Cerebellar nuclear complex (tissue), 1 donor: Measurements from ENCODE around the gene CHST15.
"Not testable (repeated sequence)": the region's sequence is repeated elsewhere in the genome, so short reads cannot be mapped to it uniquely, and the experiment has no call there.

Source experiments
- DNase-seq, 2 experiments: peaks; one replicate each; lab custom pipeline; 2025; lab: John Stamatoyannopoulos, UW

Gene CHST15

DNA sequence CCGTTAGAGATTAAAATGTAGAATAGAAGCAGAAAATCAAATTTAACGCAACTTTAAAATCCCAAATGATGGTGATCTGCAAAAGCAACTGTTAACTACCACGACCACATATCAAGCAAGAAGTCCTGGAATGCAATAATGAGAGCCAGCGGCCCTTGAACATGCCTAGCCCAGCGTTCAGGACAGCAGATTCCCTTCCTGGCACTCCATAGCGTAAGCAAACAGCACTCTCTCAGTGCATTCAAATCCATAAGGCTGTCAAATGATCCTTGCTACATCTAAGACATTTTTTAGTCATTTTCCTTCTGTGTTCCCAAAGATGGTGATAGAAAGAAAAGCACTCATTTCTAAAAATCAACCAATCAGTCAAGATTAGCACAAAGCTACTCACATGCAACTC is 48.1 kb downstream of the CHST15 start:
- no peak for DNase-seq

GRCh38 chr10:124044143-124044862 is 49.1 kb downstream of the CHST15 start:
- DNase-seq = no peak

DNA sequence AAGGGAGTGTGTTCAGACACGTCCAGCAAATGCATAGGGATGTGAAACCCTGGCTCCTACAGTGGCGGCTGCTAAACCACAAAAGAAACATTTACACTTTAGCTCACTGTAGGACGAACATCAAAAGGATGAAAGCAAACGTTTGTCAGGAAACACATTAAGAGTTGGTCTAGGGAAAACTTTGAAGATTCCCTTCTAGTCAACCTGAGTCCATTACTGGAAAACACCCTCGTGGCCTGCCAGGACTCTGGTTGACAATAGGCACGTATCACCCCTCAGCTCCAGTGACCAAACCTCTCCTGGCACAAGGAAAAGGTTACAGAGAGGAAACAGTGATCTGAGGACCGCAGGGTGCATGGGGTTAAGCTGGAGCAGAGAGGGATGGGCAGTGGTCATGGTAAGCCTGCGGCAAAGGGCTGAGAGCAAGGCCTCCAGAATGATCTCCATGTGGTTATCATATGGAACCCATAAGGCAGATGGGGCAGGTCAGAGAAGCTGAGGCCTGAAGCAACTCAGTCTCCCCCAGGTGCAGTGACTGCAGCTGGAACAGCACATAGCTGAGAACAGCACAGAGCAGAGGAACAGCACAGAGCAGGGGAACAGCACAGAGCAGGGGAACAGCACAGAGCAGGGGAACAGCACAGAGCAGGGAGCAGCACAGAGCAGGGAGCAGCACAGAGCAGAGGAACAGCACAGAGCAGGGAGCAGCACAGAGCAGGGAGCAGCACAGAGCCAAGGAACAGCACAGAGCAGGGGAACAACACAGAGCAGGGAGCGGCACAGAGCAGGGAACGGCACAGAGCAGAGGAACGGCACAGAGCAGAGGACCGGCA is 49.9 kb downstream of the CHST15 start:
- DNase-seq = no peak

GRCh38 chr10:124042656-124043309 is 50.6 kb downstream of the CHST15 start:
- DNase-seq = no peak

DNA sequence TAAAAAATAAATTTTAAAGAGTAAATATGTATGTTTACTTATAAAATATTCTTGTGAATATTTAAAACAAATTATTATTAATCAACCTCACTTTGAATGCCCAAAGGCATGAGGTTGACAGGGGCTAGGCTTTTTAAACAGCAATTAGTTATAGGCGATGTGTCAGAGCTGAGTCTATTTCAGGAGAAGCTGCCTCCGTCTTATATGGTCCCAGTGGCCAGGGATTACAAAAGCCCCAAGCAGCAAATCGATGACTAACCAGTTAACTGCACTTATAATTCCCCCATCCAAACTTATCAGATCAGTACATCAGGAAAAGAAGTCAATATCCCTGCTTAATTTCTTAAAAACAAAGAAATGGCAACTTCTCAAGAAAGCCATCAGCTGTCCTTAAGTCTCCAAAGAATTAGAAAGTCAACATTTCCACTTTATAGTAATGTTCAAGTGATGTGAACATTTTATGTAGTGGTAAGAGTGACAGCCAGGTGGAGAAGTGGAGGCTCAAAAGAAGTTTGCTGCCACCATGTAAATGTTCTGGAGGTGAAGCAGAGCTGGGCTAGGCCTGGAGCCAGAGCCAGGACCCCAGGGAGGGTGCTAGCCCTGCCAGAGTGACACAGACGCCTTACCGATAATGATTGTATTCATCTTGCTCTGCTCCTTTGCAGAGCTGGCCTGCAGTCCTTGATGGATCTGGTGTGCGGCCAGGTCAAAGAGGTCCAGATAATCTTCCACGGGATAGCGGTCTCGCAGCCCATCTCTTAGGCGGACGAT is 51.5 kb downstream of the CHST15 start:
- DNase-seq = no peak

DNA sequence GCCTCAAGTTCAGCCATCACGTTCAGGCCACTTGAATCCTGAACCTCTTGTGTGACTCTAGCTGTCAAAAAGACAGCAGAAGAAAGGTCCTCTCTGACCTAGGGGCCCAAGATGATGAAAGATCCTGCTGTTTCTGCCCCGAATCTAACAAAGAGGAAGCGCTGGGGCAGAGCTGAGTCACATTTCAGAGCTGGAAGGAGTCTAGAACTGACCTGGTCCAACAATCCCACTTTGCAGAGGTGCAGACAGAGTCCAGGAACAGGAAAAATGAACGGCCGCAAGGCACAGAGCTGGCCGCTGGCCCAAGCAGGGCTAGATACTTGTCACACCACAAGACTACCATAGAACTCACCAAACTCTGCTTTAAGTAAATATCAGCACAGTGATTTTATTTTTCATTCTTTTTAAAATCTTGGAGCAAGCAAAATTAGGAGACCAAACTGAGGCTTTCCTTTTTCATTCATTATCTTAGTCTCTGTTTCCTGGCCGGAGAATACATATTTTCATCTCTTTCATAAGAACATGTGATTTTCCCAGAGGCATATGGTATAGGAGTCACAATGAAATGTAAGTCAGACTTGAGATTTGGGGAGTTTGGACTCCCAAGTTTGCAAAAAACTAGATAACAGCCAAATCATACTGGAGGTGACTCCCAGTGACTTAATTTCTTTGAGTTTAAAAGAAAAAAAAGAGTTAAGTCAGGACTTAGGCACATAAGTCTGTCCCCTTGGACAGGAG is 52.8 kb downstream of the CHST15 start:
- DNase-seq = no peak

GRCh38 chr10:124039483-124040013 is 53.9 kb downstream of the CHST15 start:
- no peak for DNase-seq

- DNase-seq = no peak
Observed at GRCh38 chr10:124037784-124038183, 55.6 kb downstream of the CHST15 start.

DNA sequence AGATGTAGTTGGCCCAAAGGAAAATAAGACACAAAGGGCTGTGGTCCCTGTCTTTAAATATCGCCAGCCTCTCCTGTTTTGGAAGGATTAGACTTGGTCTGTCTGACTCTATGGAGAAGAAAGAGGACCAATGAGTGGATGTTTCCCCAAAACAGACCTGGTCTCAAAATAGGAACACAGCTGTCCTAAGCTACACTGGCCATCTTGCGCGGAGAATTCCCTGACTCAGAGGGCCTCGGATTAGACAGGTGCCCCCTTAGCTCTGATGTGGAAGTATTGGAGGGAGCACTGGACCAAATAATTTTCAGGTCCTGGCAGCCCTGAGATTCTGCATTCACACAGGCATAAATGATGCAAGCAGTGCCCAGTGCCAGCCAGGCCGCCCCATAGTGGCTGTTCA is 56.1 kb downstream of the CHST15 start:
- DNase-seq = no peak

DNA sequence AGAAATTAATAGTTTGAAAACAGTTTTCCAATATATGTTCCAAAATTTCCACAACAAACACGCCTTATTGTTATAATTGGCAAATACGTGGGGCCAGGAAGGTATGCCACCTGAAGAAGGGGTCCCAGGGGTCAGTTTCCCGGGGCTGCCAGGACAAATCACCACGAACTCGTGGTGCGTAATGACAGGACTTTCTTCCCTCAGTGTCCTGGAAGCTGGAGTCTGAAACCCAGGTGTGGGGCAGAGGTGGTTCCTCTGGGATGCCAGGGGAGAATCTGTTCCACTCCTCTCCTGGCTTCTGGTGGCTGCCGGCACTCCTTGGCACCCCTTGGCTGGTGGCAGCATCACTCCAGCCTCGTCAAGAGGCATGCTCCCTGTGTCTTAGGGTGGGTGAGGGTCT is 56.7 kb downstream of the CHST15 start:
- no peak for DNase-seq

DNA sequence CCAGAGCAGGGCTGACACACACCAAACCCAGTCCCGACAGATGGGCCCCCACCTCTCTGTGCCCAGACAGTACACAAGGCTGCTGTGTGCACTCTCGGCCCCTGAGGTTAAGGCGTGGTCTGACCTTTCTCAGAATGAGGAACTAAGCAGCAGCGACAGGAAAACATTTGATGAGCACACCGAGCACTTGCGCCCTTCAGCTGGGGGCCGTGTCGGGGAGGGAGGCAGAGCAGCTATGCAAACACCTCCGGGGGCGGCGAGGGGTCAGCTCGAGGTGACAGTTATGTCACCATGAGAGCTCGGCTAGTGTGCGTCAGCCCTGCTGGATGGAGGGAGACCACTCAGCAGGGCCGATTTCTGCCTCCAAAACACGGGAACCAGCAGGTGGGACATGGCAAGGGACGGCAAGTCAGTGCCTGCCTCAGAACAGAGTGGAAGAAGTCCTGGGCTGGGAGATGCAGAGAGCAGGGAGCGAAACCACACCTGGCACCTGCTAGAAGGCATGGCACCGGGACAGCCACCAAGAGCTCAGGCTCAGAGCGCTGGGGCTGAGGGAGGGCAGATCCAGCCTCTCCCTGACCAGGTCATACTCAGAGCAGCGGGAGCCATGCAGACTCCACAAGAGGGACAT is 57.4 kb downstream of the CHST15 start:
- DNase-seq = no peak

- no peak for DNase-seq
Observed at GRCh38 chr10:124035306-124035927, 58.0 kb downstream of the CHST15 start.

- DNase-seq = not testable (repeated sequence)
Observed at GRCh38 chr10:124034576-124035305, 58.7 kb downstream of the CHST15 start.

GRCh38 chr10:124033887-124034218 is 59.5 kb downstream of the CHST15 start:
- DNase-seq = no peak

DNA sequence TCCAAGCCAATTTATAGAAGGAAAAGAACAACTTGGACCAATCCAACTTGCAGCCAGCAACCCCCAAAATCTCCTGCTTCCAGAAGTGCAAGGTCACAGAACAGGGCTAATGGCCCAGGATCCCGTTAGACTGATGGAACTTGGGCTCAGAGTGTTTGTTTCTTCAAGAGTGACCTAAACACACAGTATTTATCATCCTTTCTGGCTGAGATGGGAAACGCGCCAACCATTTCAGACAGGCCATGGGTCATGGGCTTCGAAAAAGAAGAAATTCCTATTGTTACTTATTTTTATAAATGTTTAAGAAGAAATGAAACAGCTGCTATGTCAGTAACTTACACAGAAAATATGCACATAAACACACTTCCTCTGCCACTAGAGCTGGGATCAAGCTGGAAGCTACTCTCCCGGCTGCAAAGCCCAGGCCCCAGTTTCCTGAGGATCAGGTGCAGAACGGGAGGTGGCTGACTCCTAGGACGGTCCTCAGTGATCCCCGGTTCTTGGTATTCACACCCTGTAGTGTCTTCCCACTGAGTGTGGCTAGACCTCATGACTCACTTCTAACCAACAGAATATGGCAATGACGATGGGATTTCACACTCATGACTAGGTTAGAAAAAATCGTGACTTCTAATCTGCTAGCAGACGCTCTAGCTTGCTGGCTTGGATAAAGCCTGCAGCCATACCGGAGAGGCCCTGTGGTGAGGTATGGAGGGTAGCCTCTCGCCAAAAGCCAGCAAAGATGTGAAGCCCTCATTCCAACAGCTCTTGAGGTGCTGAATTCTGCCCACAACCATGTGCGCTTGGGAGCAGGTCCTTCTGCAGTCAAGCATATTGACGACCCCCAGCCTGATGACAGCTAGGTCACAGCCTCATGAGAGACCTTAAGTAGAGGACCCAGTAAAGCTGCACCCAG is 60.2 kb downstream of the CHST15 start:
- DNase-seq = no peak

DNA sequence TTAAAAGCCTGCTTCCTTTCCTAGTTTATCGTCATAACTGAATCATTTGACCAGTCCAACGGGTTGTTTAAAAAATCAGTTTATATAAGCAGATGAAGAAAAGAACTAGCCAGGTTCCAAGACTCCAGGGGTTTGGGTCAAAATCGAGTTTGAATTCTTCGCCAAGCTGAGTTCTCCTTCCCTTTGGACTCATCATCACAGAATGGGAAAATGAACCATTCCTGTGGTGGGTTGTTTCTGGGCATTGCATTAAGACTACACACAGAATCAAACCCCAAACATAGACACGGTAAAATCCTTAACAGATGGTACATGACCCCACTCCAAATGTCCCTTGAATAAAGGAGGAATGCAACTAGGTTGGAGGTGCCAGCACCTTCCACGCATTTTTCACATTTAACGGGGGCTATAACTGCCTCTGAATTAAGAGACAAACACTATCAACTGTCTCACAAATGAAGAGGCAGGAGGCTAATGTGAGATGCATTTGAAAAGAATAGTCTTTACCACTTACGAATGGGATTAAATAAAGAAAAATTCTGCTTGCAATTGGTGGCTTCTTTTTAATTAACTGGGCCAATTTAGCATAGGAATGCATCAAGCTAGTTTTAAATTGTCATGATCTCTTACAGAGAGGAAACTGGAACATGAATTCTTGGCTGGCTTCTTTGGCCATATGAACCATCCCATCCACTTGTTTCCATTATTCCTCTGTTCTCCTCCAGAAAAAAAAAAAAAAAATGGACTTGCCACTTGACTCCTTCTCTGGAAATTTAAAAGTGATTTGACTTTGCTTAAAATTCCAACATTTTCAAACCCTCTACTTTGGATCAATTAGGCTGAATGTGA is 61.1 kb downstream of the CHST15 start:
- DNase-seq = no peak

GRCh38 chr10:124030492-124031110 is 62.8 kb downstream of the CHST15 start:
- DNase-seq = no peak
